GM19099 (cell line): Measurements from ENCODE around the gene ATG5.

ENCODE experiments used
- POLR2A ChIP-seq: IDR thresholded peaks from 3 replicates; pipeline ENCODE4 v1.6.1; 2011; ENCODE audit warnings: low read depth; ENCODE audit not compliant: insufficient read length; ENCODE audit errors: extremely low read depth

ATG5 gene

GRCh38 chr6:106141441-106142237 lies 183.9 kb downstream of the ATG5 start:
- peak; percentile 60 for TF ChIP-seq POLR2A

GRCh38 chr6:106138151-106138550 lies 187.4 kb downstream of the ATG5 start:
- no peak for TF ChIP-seq POLR2A

GRCh38 chr6:106136845-106137244 lies 188.7 kb downstream of the ATG5 start:
- no peak for TF ChIP-seq POLR2A

GRCh38 chr6:106135911-106136571 lies 189.5 kb downstream of the ATG5 start:
- TF ChIP-seq POLR2A = no peak

GRCh38 chr6:106134906-106135634 lies 190.5 kb downstream of the ATG5 start:
- TF ChIP-seq POLR2A = no peak
